ENCODE measurements around the gene ZFHX2.

ZFHX2 gene

GRCh38 chr14:23518709-23519108 is 32.9 kb downstream of the ZFHX2 start:
- H3K27ac ChIP-seq = no peak overlapping the region
- TF ChIP-seq CTCF (IDR thresholded peaks at IDR 0.05) (no peak), ZFX (IDR thresholded peaks at IDR 0.05; ENCODE audit: borderline replicate concordance) (no peak)

GRCh38 chr14:23517650-23518326 is 33.8 kb downstream of the ZFHX2 start:
- TF ChIP-seq ZFX (IDR thresholded peaks at IDR 0.05; ENCODE audit: borderline replicate concordance) = no peak
- TF ChIP-seq CTCF (IDR thresholded peaks at IDR 0.05) = no peak

GRCh38 chr14:23514644-23514957 is 37.0 kb downstream of the ZFHX2 start:
- TF ChIP-seq ZFX (IDR thresholded peaks at IDR 0.05; ENCODE audit: borderline replicate concordance) (no peak), CTCF (IDR thresholded peaks at IDR 0.05) (no peak)

More at GRCh38 chr14:23517650-23518326, 33.8 kb downstream of the ZFHX2 start:
- no peak overlapping the region for H3K27ac ChIP-seq

GRCh38 chr14:23513818-23514643 is 37.5 kb downstream of the ZFHX2 start:
- no peak overlapping the region for H3K27ac ChIP-seq
- no peak for TF ChIP-seq ZFX (IDR thresholded peaks at IDR 0.05; ENCODE audit: borderline replicate concordance)
- TF ChIP-seq CTCF (IDR thresholded peaks at IDR 0.05) = no peak

More at GRCh38 chr14:23514644-23514957, 37.0 kb downstream of the ZFHX2 start:
- H3K27ac ChIP-seq = no peak overlapping the region

GRCh38 chr14:23513005-23513817 is 38.4 kb downstream of the ZFHX2 start:
- no peak for TF ChIP-seq CTCF (IDR thresholded peaks at IDR 0.05)
- TF ChIP-seq ZFX (IDR thresholded peaks at IDR 0.05; ENCODE audit: borderline replicate concordance) = no peak
- no peak overlapping the region for H3K27ac ChIP-seq

- no peak overlapping the region for H3K27ac ChIP-seq
- no peak for TF ChIP-seq ZFX (IDR thresholded peaks at IDR 0.05; ENCODE audit: borderline replicate concordance)
- no peak for TF ChIP-seq CTCF (IDR thresholded peaks at IDR 0.05)
Measured at GRCh38 chr14:23512156-23512555, 39.4 kb downstream of the ZFHX2 start.
